ENCODE results near the gene LRRTM4.

- TF ChIP-seq, protein P1, sequence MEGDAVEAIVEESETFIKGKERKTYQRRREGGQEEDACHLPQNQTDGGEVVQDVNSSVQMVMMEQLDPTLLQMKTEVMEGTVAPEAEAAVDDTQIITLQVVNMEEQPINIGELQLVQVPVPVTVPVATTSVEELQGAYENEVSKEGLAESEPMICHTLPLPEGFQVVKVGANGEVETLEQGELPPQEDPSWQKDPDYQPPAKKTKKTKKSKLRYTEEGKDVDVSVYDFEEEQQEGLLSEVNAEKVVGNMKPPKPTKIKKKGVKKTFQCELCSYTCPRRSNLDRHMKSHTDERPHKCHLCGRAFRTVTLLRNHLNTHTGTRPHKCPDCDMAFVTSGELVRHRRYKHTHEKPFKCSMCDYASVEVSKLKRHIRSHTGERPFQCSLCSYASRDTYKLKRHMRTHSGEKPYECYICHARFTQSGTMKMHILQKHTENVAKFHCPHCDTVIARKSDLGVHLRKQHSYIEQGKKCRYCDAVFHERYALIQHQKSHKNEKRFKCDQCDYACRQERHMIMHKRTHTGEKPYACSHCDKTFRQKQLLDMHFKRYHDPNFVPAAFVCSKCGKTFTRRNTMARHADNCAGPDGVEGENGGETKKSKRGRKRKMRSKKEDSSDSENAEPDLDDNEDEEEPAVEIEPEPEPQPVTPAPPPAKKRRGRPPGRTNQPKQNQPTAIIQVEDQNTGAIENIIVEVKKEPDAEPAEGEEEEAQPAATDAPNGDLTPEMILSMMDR (conservative IDR thresholded peaks at IDR 0.05; ENCODE audit: low read length): no peak
- no peak for TF ChIP-seq EZH2phosphoT487 (IDR thresholded peaks at IDR 0.05; ENCODE audit: borderline replicate concordance, low read depth, low read length)
These were observed 45.5 kb upstream of the LRRTM4 start for GRCh38 chr2:77567723-77568122.
